Sigmoid colon (tissue), 4 donors: Measurements from ENCODE around the gene CAMK1D.

Source experiments
- CTCF ChIP-seq, 4 experiments: fragments of 450-650 bp in 3 of 4; fragments of 200-600 bp in 1 of 4; IDR thresholded peaks; one replicate each; pipeline ENCODE4 v1.5.1; 2016 to 2019; ENCODE audit warnings: antibody characterized with exemption in 4 of 4, mild to moderate bottlenecking in 3 of 4, moderate library complexity in 2 of 4
- EP300 ChIP-seq, 4 donors: sonication (generic); formaldehyde crosslinking; IDR thresholded peaks; one replicate each; pipeline ENCODE4 v1.6.1; 2017; ENCODE audit warnings: antibody characterized with exemption in 4 of 4
- POLR2A ChIP-seq, 2 donors: fragments of 450-650 bp; IDR thresholded peaks; one replicate each; pipeline ENCODE4 v1.6.1; 2016; ENCODE audit warnings: antibody characterized with exemption in 2 of 2, mild to moderate bottlenecking in 2 of 2, moderate library complexity in 2 of 2
- POLR2AphosphoS5 ChIP-seq, 4 donors: sonication (generic); formaldehyde crosslinking; IDR thresholded peaks; one replicate each; pipeline ENCODE4 v1.6.1; 2017; ENCODE audit warnings: antibody characterized with exemption in 4 of 4

GRCh38 chr10:12846718-12847117, 497.4 kb downstream of the CAMK1D start:
- TF ChIP-seq EP300 (IDR thresholded peaks at IDR 0.05) (no peak), POLR2A (IDR thresholded peaks at IDR 0.05) (no peak), CTCF (IDR thresholded peaks at IDR 0.05) (no peak), POLR2AphosphoS5 (IDR thresholded peaks at IDR 0.05) (no peak)
